IMR-90 (cell line): ENCODE results near the gene WDR46.

Experiments used
- CEBPB ChIP-seq: IDR thresholded peaks from 2 replicates; pipeline ENCODE4 v1.6.1; 2012; ENCODE audit warnings: low read depth, low read length, improper control_type of control experiment
- CTCF ChIP-seq: conservative IDR thresholded peaks from 2 replicates; pipeline ENCODE4 v1.5.1; 2012; ENCODE audit warnings: mild to moderate bottlenecking, low read depth, low read length, improper control_type of control experiment
- ELK1 ChIP-seq: fragments of 150-350 bp; IDR thresholded peaks from 2 replicates; pipeline ENCODE4 v1.6.1; 2016; ENCODE audit warnings: low read depth, mild to moderate bottlenecking, low read length, moderate library complexity, borderline replicate concordance
- MAFK ChIP-seq: IDR thresholded peaks from 2 replicates; pipeline ENCODE4 v1.6.1; 2012; ENCODE audit warnings: low read depth, low read length, improper control_type of control experiment
- MXI1 ChIP-seq: IDR thresholded peaks from 2 replicates; pipeline ENCODE4 v1.6.1; 2012; ENCODE audit warnings: low read depth, mild to moderate bottlenecking, low read length, moderate library complexity, borderline replicate concordance
- POLR2A ChIP-seq: IDR thresholded peaks from 2 replicates; pipeline ENCODE4 v1.6.1; 2012; ENCODE audit warnings: mild to moderate bottlenecking, low read depth, low read length
- RAD21 ChIP-seq: IDR thresholded peaks from 2 replicates; pipeline ENCODE4 v1.6.1; 2012; ENCODE audit warnings: low read length, improper control_type of control experiment
- TF ChIP-seq, protein P1 (sequence below): fragments of 150-350 bp; IDR thresholded peaks from 2 replicates; pipeline ENCODE4 v1.6.1; 2017; ENCODE audit warnings: mild to moderate bottlenecking, antibody characterized with exemption, low read length, low read depth

DNA sequence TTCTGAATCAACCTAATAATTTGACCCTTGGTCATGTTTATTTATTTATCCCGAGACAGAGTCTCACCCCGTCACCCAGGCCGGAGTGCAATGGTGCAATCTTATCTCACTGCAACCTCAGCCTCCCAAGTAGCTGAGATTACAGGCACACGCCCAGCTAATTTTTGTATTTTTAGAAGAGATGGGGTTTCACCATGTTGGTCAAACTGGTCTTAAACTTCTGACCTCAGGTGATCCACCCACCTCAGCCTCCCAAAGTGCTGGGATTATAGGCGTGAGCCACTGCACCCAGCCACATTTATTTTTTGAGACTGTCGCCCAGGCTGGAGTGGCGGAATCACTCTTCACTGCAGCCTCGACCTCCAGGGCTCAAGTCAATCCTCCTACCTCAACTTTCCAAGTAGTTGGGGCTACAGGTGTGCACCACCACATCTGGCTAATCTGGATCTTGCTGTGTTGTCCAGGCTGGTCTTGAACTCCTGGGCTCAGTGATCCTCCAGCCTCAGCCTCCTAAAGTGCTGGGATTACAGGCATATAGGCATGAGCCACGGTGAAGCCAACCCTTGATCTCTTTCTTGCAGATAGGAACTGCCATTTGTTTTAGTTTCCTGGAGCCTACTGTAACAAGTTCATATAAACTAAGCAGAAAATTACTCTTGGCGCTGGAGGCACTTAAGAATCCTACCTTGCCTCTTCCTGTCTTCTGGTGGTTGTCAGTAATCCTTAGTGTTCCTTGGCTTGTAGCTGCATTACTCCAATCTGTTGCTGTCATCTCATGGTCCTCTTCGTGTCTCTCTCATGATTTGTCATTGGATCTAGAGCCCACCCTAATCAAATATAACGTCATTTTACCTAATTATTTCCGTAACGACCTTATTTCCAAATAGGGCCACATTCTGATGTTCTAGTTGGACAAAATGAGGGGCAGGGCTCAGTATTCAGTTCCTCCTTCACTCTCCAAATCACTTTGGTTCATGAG lies 14.8 kb downstream of the WDR46 start:
- TF ChIP-seq CTCF (no peak), MXI1 (no peak), RAD21 (no peak), POLR2A (no peak; the same call in 1 of the 2 replicates), ELK1 (no peak), CEBPB (no peak; the same call in 1 of the 2 replicates), MAFK (no peak)
- TF ChIP-seq, protein P1, sequence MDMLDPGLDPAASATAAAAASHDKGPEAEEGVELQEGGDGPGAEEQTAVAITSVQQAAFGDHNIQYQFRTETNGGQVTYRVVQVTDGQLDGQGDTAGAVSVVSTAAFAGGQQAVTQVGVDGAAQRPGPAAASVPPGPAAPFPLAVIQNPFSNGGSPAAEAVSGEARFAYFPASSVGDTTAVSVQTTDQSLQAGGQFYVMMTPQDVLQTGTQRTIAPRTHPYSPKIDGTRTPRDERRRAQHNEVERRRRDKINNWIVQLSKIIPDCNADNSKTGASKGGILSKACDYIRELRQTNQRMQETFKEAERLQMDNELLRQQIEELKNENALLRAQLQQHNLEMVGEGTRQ: no peak
